Retinal pigment epithelial cell (primary cell): Measurements from ENCODE around the gene TRPC4AP.

Experiments used
- DNase-seq: peaks from one replicate; pipeline ENCODE4 v3.0.0-alpha.2; 2010; ENCODE audit warnings: low read depth
- H3K4me3 ChIP-seq: 2 replicates; pipeline ENCODE4 v1.5.1; 2011; ENCODE audit warnings: mild to moderate bottlenecking, low read length, control low read depth, moderate library complexity
- CTCF ChIP-seq: conservative IDR thresholded peaks from 2 replicates; pipeline ENCODE4 v1.5.1; 2011; ENCODE audit warnings: low read depth, low read length, control low read depth, inconsistent platforms

The TRPC4AP gene

GRCh38 chr20:35014537-35014936 lies 78.1 kb downstream of the TRPC4AP start:
- TF ChIP-seq CTCF = no peak
- no peak for DNase-seq
- H3K4me3 ChIP-seq = no peak overlapping the region

DNA sequence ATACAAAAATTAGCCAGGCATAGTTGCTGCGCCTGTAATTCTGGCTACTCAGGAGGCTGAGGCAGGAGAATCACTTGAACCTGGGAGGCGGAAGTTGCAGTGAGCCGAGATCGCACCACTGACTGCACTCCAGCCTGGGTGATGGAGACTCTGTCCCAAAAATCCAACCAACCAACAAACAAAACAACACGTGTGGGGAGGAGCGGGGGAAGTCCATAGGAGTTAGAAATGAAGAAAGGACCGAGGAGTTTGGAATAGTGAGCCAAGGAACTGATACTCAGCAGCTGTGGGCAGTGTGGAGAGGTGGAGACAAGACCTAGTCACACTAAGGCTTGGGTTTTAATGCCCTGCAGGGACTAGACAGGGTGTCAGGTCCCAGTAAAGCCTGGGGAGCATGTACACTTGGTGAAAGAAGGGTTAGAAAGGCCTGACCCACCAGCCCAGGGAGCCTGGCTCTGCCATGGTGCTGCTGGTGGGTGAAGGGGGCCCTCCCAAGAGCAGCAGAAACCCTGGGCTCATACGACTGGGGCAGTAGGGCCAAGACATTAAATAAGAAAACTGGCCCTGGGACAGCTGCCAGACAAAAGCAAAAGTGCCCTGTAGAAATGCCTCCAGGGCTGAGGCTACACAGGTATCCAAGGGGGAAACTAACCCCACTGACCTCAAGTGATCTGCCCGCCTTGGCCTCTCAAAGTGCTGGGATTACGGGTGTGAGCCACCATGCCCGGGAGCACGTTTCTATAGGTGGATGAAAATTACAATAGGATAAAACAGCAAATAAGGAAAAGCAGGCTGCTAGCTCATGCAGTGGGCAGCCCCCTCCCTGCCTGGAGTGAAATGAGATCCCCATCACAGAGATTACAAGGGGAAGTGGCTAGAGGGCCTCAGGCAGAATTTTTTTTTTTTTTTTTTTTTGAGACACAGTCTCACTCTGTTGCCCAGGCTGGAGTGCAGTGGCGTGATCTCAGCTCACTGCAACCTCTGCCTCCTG lies 78.9 kb downstream of the TRPC4AP start:
- no peak for TF ChIP-seq CTCF
- H3K4me3 ChIP-seq = no peak overlapping the region
- DNase-seq = no peak

DNA sequence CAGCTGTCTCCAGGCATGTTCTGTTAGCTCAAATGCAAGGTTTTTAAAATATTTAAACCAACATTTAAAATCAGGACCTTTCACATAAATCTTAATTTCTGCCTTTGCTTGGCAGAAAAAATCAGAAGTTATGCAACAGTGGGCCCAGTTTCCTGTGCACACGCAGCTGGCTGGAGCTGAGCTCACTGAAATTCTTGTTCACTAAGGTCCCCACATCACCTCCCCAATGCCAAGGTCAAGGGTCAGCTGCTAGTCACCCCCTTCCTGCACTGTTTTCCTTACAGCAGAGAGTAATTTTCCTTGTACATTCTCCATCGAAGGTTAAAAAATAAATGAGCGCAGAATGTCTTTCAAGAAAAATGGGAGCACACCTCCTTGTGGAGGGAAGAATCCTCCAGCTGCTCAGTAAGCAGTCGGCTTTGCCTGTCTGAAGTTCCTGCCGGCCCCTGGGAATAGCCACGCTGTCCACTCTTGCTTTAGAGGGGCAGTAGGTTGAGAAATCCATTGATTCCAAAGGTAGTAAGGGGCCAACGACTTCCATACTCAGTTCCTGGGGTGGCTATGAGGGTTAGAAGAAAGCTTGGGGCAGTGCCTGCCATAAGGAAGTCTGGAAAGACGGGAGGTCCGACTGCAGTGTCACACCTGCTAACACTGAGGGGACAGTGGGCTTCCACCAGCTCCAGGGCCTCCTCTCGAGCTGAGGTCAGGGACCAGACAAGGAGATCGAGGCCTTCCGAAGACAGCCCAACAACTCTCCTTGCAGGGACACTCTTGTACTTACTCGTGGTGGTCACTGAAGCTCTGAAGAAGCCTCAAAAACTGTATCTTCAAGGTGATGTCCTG lies 80.2 kb downstream of the TRPC4AP start:
- no peak for TF ChIP-seq CTCF
- DNase-seq = no peak
- H3K4me3 ChIP-seq = no peak overlapping the region

DNA sequence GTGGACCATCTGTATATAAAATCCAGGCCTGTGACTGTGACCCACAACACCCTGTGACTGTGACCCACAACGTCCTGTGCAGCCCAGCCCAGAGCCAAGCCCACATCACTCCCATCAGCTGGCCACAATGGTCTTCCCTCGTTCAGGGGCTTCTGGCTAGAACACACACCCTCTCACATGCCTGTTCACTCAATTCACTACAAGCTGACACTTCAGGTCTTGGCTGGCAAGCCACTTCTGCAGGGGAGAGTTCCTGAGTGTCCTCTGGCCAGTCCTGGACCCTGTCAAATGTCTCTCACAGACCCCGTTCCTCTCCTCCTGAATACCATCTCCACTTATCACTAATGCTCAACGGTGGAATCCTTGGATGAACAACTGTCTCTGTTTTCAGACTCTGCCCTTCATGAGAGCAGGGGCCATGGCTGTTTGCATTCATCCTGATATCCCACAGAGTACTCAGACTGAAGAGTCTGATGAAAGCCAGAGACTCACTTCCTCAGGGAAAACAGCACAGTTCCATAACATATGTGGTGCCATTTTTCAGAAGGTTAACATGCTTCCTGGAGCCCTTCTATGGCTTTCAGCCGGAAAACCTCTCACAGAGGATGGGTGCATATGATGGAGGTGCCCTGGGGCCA lies 80.9 kb downstream of the TRPC4AP start:
- no peak for DNase-seq
- no peak for TF ChIP-seq CTCF

GRCh38 chr20:35010405-35011192 lies 82.0 kb downstream of the TRPC4AP start:
- TF ChIP-seq CTCF = no peak
- H3K4me3 ChIP-seq = no peak overlapping the region
- DNase-seq = no peak

More for the DNA sequence above, 80.9 kb downstream of the TRPC4AP start:
- H3K4me3 ChIP-seq = no peak overlapping the region

GRCh38 chr20:35009665-35010328 lies 82.8 kb downstream of the TRPC4AP start:
- H3K4me3 ChIP-seq = no peak overlapping the region
- TF ChIP-seq CTCF = no peak
- DNase-seq = no peak
